CD4-positive, alpha-beta T cell (primary cell): ENCODE results near the gene DMRT2. TPM values are rescaled to one million over a fixed set of nuclear protein-coding genes. Genes with fewer than 3 reads are reported as not detected.
A peak's percentile ranks its signal among the peaks of the same experiment; 100 is the strongest.

Source experiments
- ATAC-seq: fragments of 200-7000 bp; cut with Tn5 transposase; one replicate; pipeline ENCODE4 v1.10.0; 2022; ENCODE audit warnings: mild to moderate bottlenecking; ENCODE audit not compliant: poor library complexity
- CTCF ChIA-PET: fragments of 350-600 bp; sonication (Branson Sonifier 250); formaldehyde crosslinking; loops from one replicate; lab custom pipeline; 2021; ENCODE audit warnings: antibody characterized with exemption, inconsistent platforms; lab: Charles Lee
- POLR2A ChIA-PET: fragments of 350-600 bp; sonication (Branson Sonifier 250); formaldehyde crosslinking; loops from one replicate; lab custom pipeline; 2021; ENCODE audit warnings: antibody characterized with exemption, inconsistent platforms; lab: Charles Lee
- DNase-seq, 14 experiments: peaks; one replicate each; pipeline ENCODE4 v3.0.0-alpha.2; 2013 to 2020; ENCODE audit warnings: mixed read lengths in 2 of 14
- H3K27ac ChIP-seq, 2 donors: one replicate each; pipeline versions ENCODE4 v1.5.1 to v1.7.0; 2013; ENCODE audit warnings: low read length in 2 of 2, low read depth in 1 of 2, mild to moderate bottlenecking in 1 of 2
- H3K27me3 ChIP-seq, 2 experiments: 1 replicate in 1 of 2; 2 replicates in 1 of 2; pipeline versions ENCODE4 v1.6.1 to v1.7.0; 2013; ENCODE audit warnings: low read length in 2 of 2, control low read depth in 1 of 2, mild to moderate bottlenecking in 1 of 2, moderate library complexity in 1 of 2; ENCODE audit not compliant: insufficient read depth in 2 of 2, control insufficient read depth in 1 of 2
- H3K36me3 ChIP-seq: one replicate; pipeline ENCODE4 v1.6.1; 2013; ENCODE audit warnings: low read length, control low read depth; ENCODE audit not compliant: insufficient read depth
- H3K4me1 ChIP-seq: one replicate; pipeline ENCODE4 v1.6.1; 2013; ENCODE audit warnings: low read length, control low read depth; ENCODE audit not compliant: insufficient read depth
- H3K4me3 ChIP-seq: one replicate; pipeline ENCODE4 v1.5.1; 2013; ENCODE audit warnings: mild to moderate bottlenecking, low read length, moderate library complexity
- H3K9me3 ChIP-seq, 2 experiments: 1 replicate in 1 of 2; 2 replicates in 1 of 2; pipeline versions ENCODE4 v1.6.1 to v1.7.0; 2013; ENCODE audit warnings: low read length in 2 of 2, mild to moderate bottlenecking in 2 of 2, control low read depth in 1 of 2, moderate library complexity in 1 of 2; ENCODE audit not compliant: control insufficient read depth in 1 of 2, insufficient read depth in 1 of 2
- H3K27ac Mint-ChIP-seq: one replicate; pipeline ENCODE4 v1.8.0; 2020; ENCODE audit warnings: mixed read lengths
- H3K27me3 Mint-ChIP-seq: one replicate; pipeline ENCODE4 v1.8.0; 2021; ENCODE audit warnings: mixed read lengths
- H3K36me3 Mint-ChIP-seq: one replicate; pipeline ENCODE4 v1.8.0; 2021; ENCODE audit warnings: low read depth, mixed read lengths
- H3K4me1 Mint-ChIP-seq: one replicate; pipeline ENCODE4 v1.8.0; 2021; ENCODE audit warnings: low read depth, mixed read lengths
- H3K4me3 Mint-ChIP-seq: one replicate; pipeline ENCODE4 v1.8.0; 2020; ENCODE audit warnings: mild to moderate bottlenecking, mixed read lengths
- H3K9me3 Mint-ChIP-seq: one replicate; pipeline ENCODE4 v1.8.0; 2020; ENCODE audit warnings: mixed read lengths
- intact Hi-C, 2 experiments: fragments of 100-400 bp; cut with DNase I in 1 of 2; cut with micrococcal nuclease in 1 of 2; formaldehyde crosslinking; loops; one replicate each; pipeline versions ENCODE4 v1.15.1 to v1.9.0; 2023 to 2025; cut with DNase I, micrococcal nuclease
- polyA plus RNA-seq, 2 donors: library from polyadenylated mRNA; unstranded; fragments of 120-200 nt; gene quantifications; one replicate each; pipeline ENCODE4 v1.2.1, GENCODE V29; 2013
- total RNA-seq, 174 experiments: library from RNA in 2 of 174; stranded (reverse) in 2 of 174; gene quantifications; one replicate each; pipeline ENCODE4 v1.2.3 and lab custom pipeline; 2021 to 2026
- TF ChIP-seq, protein P1 (sequence below): fragments of 200-600 bp; IDR thresholded peaks from one replicate; pipeline ENCODE4 v1.8.0; 2022; ENCODE audit warnings: antibody characterized with exemption, mild to moderate bottlenecking

The DMRT2 gene
- not detected for total RNA-seq
- polyA plus RNA-seq (2013, experiment 1 of 2), result 0.05 TPM
- polyA plus RNA-seq (2013, experiment 2 of 2), result 0.80 TPM
- total RNA-seq (lab: John Stamatoyannopoulos, UW), result 0 to 0.29 (median 0) reads per million in 172 experiments

DNA sequence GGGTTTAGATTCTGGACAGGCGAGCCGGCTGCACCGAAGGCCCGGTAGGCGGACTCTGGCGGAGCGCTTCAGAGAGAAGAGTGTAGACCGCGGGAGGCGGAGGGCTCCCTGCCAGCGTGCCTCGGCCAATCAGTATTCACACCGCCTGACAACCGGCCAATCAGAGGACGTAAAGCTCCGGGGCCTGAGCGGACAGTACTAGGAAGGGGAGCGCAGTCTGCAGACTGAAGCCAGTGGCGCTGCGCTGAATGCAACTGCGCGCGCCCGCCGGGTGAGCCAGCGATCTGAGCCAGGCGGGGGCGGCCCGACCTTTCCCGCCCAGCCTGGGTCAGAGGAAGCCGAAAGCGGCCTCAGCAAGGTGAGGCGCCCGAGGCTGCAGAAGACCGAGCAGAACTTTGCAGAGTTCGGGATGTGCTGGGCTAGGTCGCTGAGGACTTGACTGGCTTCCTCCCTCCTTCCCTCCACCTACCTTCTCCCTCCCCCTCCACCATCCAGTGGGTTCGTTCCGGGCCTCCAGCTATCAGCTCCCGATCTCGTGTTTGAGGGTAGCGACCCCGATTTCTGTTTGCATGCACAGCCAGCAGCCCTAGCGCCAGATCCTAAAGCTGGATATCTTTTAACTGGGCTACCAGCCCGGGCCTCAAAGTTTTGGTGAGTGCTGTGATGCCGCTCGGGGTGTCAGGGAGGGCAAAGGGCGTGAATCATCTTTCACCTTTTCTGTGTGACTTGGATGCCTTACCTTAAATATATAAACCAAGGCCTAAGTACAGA, at the start of gene DMRT2:
Gene DMRT2 (plus strand): TSS at position 233 of the 771 bp plus-strand sequence. CDS start 1,257 bp downstream, outside the sequence.
- ATAC-seq, result no peak

GRCh38 chr9:1001838-1002237, 48.3 kb upstream of the DMRT2 start:
- H3K36me3 Mint-ChIP-seq, result no peaks in the 10 kb centered on the region
- H3K27ac ChIP-seq, result no peak overlapping the region
- no peak overlapping the region for H3K4me3 Mint-ChIP-seq
- H3K9me3 Mint-ChIP-seq, result no peaks in the 10 kb centered on the region
- no peaks in the 10 kb centered on the region for H3K36me3 ChIP-seq
- no peak overlapping the region for H3K27ac Mint-ChIP-seq
- H3K9me3 ChIP-seq, result peaks cover 0 to 14% of the 10 kb centered on the region in 2 experiments
- peaks cover 0 to 2% of the 10 kb centered on the region in 2 experiments for H3K27me3 ChIP-seq
- no peak overlapping the region for H3K4me3 ChIP-seq
- DNase-seq (no peak), ATAC-seq (no peak)
- TF ChIP-seq, protein P1, sequence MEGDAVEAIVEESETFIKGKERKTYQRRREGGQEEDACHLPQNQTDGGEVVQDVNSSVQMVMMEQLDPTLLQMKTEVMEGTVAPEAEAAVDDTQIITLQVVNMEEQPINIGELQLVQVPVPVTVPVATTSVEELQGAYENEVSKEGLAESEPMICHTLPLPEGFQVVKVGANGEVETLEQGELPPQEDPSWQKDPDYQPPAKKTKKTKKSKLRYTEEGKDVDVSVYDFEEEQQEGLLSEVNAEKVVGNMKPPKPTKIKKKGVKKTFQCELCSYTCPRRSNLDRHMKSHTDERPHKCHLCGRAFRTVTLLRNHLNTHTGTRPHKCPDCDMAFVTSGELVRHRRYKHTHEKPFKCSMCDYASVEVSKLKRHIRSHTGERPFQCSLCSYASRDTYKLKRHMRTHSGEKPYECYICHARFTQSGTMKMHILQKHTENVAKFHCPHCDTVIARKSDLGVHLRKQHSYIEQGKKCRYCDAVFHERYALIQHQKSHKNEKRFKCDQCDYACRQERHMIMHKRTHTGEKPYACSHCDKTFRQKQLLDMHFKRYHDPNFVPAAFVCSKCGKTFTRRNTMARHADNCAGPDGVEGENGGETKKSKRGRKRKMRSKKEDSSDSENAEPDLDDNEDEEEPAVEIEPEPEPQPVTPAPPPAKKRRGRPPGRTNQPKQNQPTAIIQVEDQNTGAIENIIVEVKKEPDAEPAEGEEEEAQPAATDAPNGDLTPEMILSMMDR, result no peak
- intact Hi-C loops, result no loop called here
- peaks cover 21% of the 10 kb centered on the region for H3K27me3 Mint-ChIP-seq
- peaks cover 4% of the 10 kb centered on the region for H3K4me1 ChIP-seq
- CTCF ChIA-PET, result no interaction called here
- H3K4me1 Mint-ChIP-seq, result peaks cover 4% of the 10 kb centered on the region
- POLR2A ChIA-PET, result no interaction called here

More for the DNA sequence above, at the start of gene DMRT2:
- TF ChIP-seq, protein P1, result no peak
- H3K4me1 Mint-ChIP-seq, result peaks cover 55% of the 10 kb centered on the region
- Histone ChIP-seq H3K36me3 (no peaks in the 10 kb centered on the region), H3K27ac (no peak within 1 kb of the TSS), H3K27me3 (peaks cover 83 to 94% of the 10 kb centered on the region in 2 experiments), H3K4me3 (no peak within 1 kb of the TSS), H3K4me1 (peaks cover 53% of the 10 kb centered on the region), H3K9me3 (peaks cover 8 to 51% of the 10 kb centered on the region in 2 experiments)
- H3K27ac Mint-ChIP-seq, result no peak within 1 kb of the TSS
- intact Hi-C loops, result no loop called here
- peaks cover 2% of the 10 kb centered on the region for H3K9me3 Mint-ChIP-seq
- H3K27me3 Mint-ChIP-seq, result peaks cover 88% of the 10 kb centered on the region
- peak in 2 of 14 experiments; percentile 17 to 18 for DNase-seq
- H3K4me3 Mint-ChIP-seq, result peak within 1 kb of the TSS; percentile 84
- ChIA-PET CTCF (no interaction called here), POLR2A (no interaction called here)
- H3K36me3 Mint-ChIP-seq, result no peaks in the 10 kb centered on the region

DNA sequence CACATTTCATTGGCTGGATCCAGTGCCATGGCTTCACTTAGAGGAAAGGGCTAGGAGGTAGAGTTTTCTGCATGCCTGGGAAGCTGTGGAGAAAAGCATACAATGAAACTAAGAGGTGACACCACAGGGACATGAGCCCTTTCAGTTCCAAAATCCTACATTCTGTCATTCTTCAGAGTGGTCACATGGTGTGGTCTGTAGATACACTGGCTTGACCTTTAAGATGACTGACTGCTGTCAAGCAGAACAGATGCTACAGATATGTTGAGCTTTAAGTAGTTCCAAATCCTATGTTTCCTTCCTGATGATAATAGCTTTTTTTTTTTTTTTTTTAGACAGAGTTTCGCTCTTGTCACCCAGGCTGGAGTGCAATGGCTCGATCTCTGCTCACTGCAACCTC, 47.5 kb upstream of the DMRT2 start:
- H3K4me3 Mint-ChIP-seq, result no peak overlapping the region

More for the DNA sequence above, 47.5 kb upstream of the DMRT2 start:
- Histone ChIP-seq H3K27me3 (peaks cover 2 to 4% of the 10 kb centered on the region in 2 experiments), H3K27ac (no peak overlapping the region), H3K4me1 (peaks cover 4% of the 10 kb centered on the region), H3K4me3 (no peak overlapping the region), H3K36me3 (no peaks in the 10 kb centered on the region), H3K9me3 (peaks cover 0 to 14% of the 10 kb centered on the region in 2 experiments)
- Mint-ChIP-seq H3K4me1 (peaks cover 4% of the 10 kb centered on the region), H3K9me3 (no peaks in the 10 kb centered on the region), H3K27me3 (peaks cover 30% of the 10 kb centered on the region), H3K36me3 (no peaks in the 10 kb centered on the region), H3K27ac (no peak overlapping the region)
- ATAC-seq (no peak), DNase-seq (no peak)
- intact Hi-C loops, result no loop called here
- ChIA-PET POLR2A (no interaction called here), CTCF (no interaction called here)
- TF ChIP-seq, protein P1, result no peak
